ENCODE data around the gene STBD1. TPM values are rescaled to one million over a fixed set of nuclear protein-coding genes. Genes with fewer than 3 reads are reported as not detected.

The STBD1 gene
- polyA plus RNA-seq, 1 of the 3 experiments (the other 2 are of a cell fraction), result 1.6 TPM

DNA sequence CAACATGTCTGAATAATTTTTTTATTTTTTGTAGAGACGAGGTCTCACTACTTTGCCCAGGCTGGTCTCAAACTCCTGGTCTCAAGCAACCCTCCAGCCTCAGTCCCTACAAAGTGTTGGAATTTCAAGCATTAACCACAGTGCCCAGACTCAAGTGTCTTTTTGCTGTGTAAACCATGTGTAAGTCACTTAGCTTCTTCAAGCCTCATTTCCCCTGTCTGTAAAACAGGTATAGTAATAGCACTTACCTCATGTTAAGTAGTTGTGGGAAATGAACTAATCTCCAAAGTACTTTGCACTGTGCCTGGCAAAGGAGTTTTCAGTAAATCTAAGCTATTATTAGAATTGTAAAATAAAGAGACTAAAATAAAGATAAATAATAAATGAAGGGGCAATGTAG, 35.7 kb downstream of the STBD1 start:
- Histone ChIP-seq H3K9me3 (no peaks in the 10 kb centered on the region), H2AFZ (ENCODE audit: low read depth) (no peak overlapping the region), H3K79me2 (ENCODE audit: insufficient read depth) (no peaks in the 10 kb centered on the region), H4K20me1 (ENCODE audit: insufficient read depth) (no peaks in the 10 kb centered on the region), H3F3A (replicated peaks; ENCODE audit: insufficient read depth) (peaks cover 11% of the 10 kb centered on the region), H3K9me2 (no peaks in the 10 kb centered on the region), H3K36me3 (replicated peaks in 1 of 2; ENCODE audit: control insufficient read depth in 1 of 2, insufficient read depth in 2 of 2, low read length in 1 of 2) (no peaks in the 10 kb centered on the region), H3K4me1 (ENCODE audit: control insufficient read depth in 1 of 2, insufficient read depth in 2 of 2, low read depth in 1 of 2, low read length in 1 of 2) (no peaks in the 10 kb centered on the region; a peak in 1 of 4 replicates), H3K27me3 (ENCODE audit: insufficient read depth) (no peaks in the 10 kb centered on the region), H3K9ac (no peak overlapping the region), H3K4me3 (ENCODE audit: low read depth in 2 of 2, low read length in 1 of 2) (no peak overlapping the region), H3K4me2 (no peak overlapping the region), H3K27ac (ENCODE audit: low read depth in 2 of 2, low read length in 1 of 2) (no peak overlapping the region)
- no peak for TF ChIP-seq CHD2 (IDR thresholded peaks at IDR 0.05; ENCODE audit: low read length, partially characterized antibody)
- TF ChIP-seq FOSL2 (IDR thresholded peaks at IDR 0.05; ENCODE audit: borderline replicate concordance, low read depth), result no peak
- no peak for TF ChIP-seq TAF1 (IDR thresholded peaks at IDR 0.05; ENCODE audit: borderline replicate concordance, low read depth, low read length)
- TF ChIP-seq TEAD4 (IDR thresholded peaks at IDR 0.05; ENCODE audit: borderline replicate concordance, insufficient read depth), result no peak
- TF ChIP-seq ELF1 (IDR thresholded peaks at IDR 0.05), result no peak
- TF ChIP-seq YY1 (IDR thresholded peaks at IDR 0.05; ENCODE audit: low read depth), result no peak
- no peak for TF ChIP-seq FOXM1 (IDR thresholded peaks at IDR 0.05; ENCODE audit: low read depth)
- no peak for TF ChIP-seq EP300 (IDR thresholded peaks at IDR 0.05; ENCODE audit: borderline replicate concordance in 1 of 2, low read depth in 1 of 2, low read length in 1 of 2)
- TF ChIP-seq SIN3A (IDR thresholded peaks at IDR 0.05; ENCODE audit: borderline replicate concordance, low read depth, low read length), result no peak
- TF ChIP-seq GATA2 (CRISPR knock-in tag; IDR thresholded peaks at IDR 0.05), result no peak
- TF ChIP-seq, protein P1, sequence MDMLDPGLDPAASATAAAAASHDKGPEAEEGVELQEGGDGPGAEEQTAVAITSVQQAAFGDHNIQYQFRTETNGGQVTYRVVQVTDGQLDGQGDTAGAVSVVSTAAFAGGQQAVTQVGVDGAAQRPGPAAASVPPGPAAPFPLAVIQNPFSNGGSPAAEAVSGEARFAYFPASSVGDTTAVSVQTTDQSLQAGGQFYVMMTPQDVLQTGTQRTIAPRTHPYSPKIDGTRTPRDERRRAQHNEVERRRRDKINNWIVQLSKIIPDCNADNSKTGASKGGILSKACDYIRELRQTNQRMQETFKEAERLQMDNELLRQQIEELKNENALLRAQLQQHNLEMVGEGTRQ (IDR thresholded peaks at IDR 0.05; ENCODE audit: borderline replicate concordance, low read depth, low read length), result no peak
- no peak for TF ChIP-seq RCOR1 (IDR thresholded peaks at IDR 0.05; ENCODE audit: low read length)
- TF ChIP-seq GABPA (IDR thresholded peaks at IDR 0.05; ENCODE audit: low read depth), result no peak
- TF ChIP-seq RAD21 (IDR thresholded peaks at IDR 0.05; ENCODE audit: low read length), result no peak
- TF ChIP-seq, protein P2, sequence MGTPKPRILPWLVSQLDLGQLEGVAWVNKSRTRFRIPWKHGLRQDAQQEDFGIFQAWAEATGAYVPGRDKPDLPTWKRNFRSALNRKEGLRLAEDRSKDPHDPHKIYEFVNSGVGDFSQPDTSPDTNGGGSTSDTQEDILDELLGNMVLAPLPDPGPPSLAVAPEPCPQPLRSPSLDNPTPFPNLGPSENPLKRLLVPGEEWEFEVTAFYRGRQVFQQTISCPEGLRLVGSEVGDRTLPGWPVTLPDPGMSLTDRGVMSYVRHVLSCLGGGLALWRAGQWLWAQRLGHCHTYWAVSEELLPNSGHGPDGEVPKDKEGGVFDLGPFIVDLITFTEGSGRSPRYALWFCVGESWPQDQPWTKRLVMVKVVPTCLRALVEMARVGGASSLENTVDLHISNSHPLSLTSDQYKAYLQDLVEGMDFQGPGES (IDR thresholded peaks at IDR 0.05; ENCODE audit: low read depth, low read length), result no peak
- TF ChIP-seq, protein P3, sequence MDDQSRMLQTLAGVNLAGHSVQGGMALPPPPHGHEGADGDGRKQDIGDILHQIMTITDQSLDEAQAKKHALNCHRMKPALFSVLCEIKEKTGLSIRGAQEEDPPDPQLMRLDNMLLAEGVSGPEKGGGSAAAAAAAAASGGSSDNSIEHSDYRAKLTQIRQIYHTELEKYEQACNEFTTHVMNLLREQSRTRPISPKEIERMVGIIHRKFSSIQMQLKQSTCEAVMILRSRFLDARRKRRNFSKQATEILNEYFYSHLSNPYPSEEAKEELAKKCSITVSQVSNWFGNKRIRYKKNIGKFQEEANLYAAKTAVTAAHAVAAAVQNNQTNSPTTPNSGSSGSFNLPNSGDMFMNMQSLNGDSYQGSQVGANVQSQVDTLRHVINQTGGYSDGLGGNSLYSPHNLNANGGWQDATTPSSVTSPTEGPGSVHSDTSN (IDR thresholded peaks at IDR 0.05), result no peak
- TF ChIP-seq NRF1 (IDR thresholded peaks at IDR 0.05; ENCODE audit: low read depth, low read length), result no peak
- TF ChIP-seq TCF12 (IDR thresholded peaks at IDR 0.05), result no peak
- TF ChIP-seq, protein P4, sequence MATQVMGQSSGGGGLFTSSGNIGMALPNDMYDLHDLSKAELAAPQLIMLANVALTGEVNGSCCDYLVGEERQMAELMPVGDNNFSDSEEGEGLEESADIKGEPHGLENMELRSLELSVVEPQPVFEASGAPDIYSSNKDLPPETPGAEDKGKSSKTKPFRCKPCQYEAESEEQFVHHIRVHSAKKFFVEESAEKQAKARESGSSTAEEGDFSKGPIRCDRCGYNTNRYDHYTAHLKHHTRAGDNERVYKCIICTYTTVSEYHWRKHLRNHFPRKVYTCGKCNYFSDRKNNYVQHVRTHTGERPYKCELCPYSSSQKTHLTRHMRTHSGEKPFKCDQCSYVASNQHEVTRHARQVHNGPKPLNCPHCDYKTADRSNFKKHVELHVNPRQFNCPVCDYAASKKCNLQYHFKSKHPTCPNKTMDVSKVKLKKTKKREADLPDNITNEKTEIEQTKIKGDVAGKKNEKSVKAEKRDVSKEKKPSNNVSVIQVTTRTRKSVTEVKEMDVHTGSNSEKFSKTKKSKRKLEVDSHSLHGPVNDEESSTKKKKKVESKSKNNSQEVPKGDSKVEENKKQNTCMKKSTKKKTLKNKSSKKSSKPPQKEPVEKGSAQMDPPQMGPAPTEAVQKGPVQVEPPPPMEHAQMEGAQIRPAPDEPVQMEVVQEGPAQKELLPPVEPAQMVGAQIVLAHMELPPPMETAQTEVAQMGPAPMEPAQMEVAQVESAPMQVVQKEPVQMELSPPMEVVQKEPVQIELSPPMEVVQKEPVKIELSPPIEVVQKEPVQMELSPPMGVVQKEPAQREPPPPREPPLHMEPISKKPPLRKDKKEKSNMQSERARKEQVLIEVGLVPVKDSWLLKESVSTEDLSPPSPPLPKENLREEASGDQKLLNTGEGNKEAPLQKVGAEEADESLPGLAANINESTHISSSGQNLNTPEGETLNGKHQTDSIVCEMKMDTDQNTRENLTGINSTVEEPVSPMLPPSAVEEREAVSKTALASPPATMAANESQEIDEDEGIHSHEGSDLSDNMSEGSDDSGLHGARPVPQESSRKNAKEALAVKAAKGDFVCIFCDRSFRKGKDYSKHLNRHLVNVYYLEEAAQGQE (IDR thresholded peaks at IDR 0.05; ENCODE audit: low read depth, low read length), result no peak
- TF ChIP-seq MXI1 (IDR thresholded peaks at IDR 0.05; ENCODE audit: low read depth, low read length), result no peak
- ChIA-PET POLR2A (no interaction called here), CTCF (interaction anchor here (1.0 to 1.2 kb wide), 3 partner anchors 10 to 346 kb away, joined by 3 to 4 read pairs (median 4); no protein-coding TSS in a partner anchor)
- no peak for DNase-seq
- WGBS (ENCODE audit: low lambda C conversion rate), result 73% methylated on average over 1 of the region's 1 CpG
